K562 (cell line): ENCODE data around the gene RPL11. TPM values are rescaled to one million over a fixed set of nuclear protein-coding genes. Genes with fewer than 3 reads are reported as not detected.

ENCODE experiments used
- ATAC-seq: fragments of 200-7000 bp; cut with Tn5 transposase; 3 replicates; pipeline ENCODE4 v1.9.1; 2020; ENCODE audit warnings: moderate library complexity
- BruUV-seq: library from RNA; stranded (reverse); fragments of 400-500 nt; replicated peaks from 2 replicates; lab custom pipeline; 2021; lab: Mats Ljungman, UMichigan
- CTCF ChIA-PET: fragments of 300-600 bp; formaldehyde crosslinking; extraction: SDS; loops from one replicate; lab custom pipeline; 2021; ENCODE audit warnings: low intra/inter-chr PET ratio; lab: Yijun Ruan, JAX
- POLR2A ChIA-PET: fragments of 300-600, 350-650 bp; sonication (Branson Sonifier 250); formaldehyde crosslinking; extraction: SDS; loops from one replicate; lab custom pipeline; 2021; ENCODE audit warnings: antibody characterized with exemption, inconsistent platforms; lab: Yijun Ruan, JAX
- DNase-seq, 4 experiments: peaks; one replicate each; pipeline versions ENCODE4 v3.0.0 to v3.0.0-alpha.2; 2011 to 2018; ENCODE audit warnings: low spot score in 3 of 4, mixed read lengths in 3 of 4; ENCODE audit errors: extremely low read depth in 1 of 4
- FAIRE-seq: peaks from 2 replicates; lab custom pipeline; 2011; peaks lifted over from hg19 to GRCh38; lab: Jason Lieb, UNC
- H2AFZ ChIP-seq: 2 replicates; pipeline ENCODE4 v1.6.0; 2011; ENCODE audit warnings: low read depth, low read length, control low read depth, inconsistent platforms
- H3K27ac ChIP-seq: fragments of 200-600 bp; 3 replicates; pipeline ENCODE4 v1.8.0; 2011; ENCODE audit warnings: low read depth, mild to moderate bottlenecking, control low read depth, inconsistent platforms, low read length, moderate library complexity, mixed read lengths; ENCODE audit errors: extremely low read depth
- H3K27me3 ChIP-seq, 2 experiments: fragments of 300-600 bp in 1 of 2; 2 replicates in 1 of 2; 3 replicates in 1 of 2; pipeline versions ENCODE4 v1.6.0 to v1.8.0; 2011; ENCODE audit warnings: inconsistent platforms in 2 of 2, low read length in 2 of 2, mild to moderate bottlenecking in 1 of 2, mixed read lengths in 1 of 2, moderate library complexity in 1 of 2; ENCODE audit not compliant: control insufficient read depth in 2 of 2, insufficient read depth in 2 of 2
- H3K36me3 ChIP-seq: fragments of 300-600 bp; 3 replicates; pipeline ENCODE4 v1.8.0; 2011; ENCODE audit warnings: mild to moderate bottlenecking, low read length, inconsistent platforms; ENCODE audit not compliant: control insufficient read depth, insufficient read depth
- H3K4me1 ChIP-seq, 2 experiments: fragments of 200-600 bp in 1 of 2; replicated peaks in 1 of 2; 2 replicates in 1 of 2; 3 replicates in 1 of 2; pipeline versions ENCODE4 v1.5.1 to v1.8.0; 2011; ENCODE audit warnings: inconsistent platforms in 2 of 2, low read length in 2 of 2, mild to moderate bottlenecking in 1 of 2, mixed read lengths in 1 of 2, moderate library complexity in 1 of 2; ENCODE audit not compliant: control insufficient read depth in 2 of 2, insufficient read depth in 2 of 2
- H3K4me2 ChIP-seq: 2 replicates; pipeline ENCODE4 v1.6.1; 2011; ENCODE audit warnings: low read length, control low read depth, inconsistent platforms, mixed read lengths; ENCODE audit not compliant: insufficient read depth
- H3K4me3 ChIP-seq: fragments of 200-600 bp; sonication (generic), shearing (Covaris generic); 2 replicates; pipeline ENCODE4 v1.5.1; 2016; ENCODE audit warnings: control low read depth, inconsistent platforms
- H3K79me2 ChIP-seq: fragments of 200-600 bp; 3 replicates; pipeline ENCODE4 v1.8.0; 2011; ENCODE audit warnings: low read length, inconsistent platforms; ENCODE audit not compliant: control insufficient read depth, insufficient read depth
- H3K9ac ChIP-seq, 2 experiments: 2 replicates each; pipeline versions ENCODE4 v1.6.0 to v1.6.1; 2011; ENCODE audit warnings: low read depth in 2 of 2, low read length in 2 of 2, control low read depth in 1 of 2, inconsistent platforms in 1 of 2, mild to moderate bottlenecking in 1 of 2, mixed read lengths in 1 of 2; ENCODE audit not compliant: insufficient read depth in 1 of 2
- H3K9me1 ChIP-seq: one replicate; pipeline ENCODE4 v1.6.0; 2011; ENCODE audit warnings: inconsistent platforms, mild to moderate bottlenecking, low read length, moderate library complexity; ENCODE audit not compliant: control insufficient read depth, insufficient read depth
- H3K9me3 ChIP-seq: replicated peaks from 2 replicates; pipeline ENCODE4 v1.5.1; 2011; ENCODE audit warnings: low read depth, low read length, inconsistent platforms; ENCODE audit not compliant: control insufficient read depth, insufficient read depth
- H4K20me1 ChIP-seq: replicated peaks from 2 replicates; pipeline ENCODE4 v1.6.1; 2011; ENCODE audit warnings: low read length, inconsistent platforms, mixed read lengths; ENCODE audit not compliant: control insufficient read depth, insufficient read depth
- EHMT2 ChIP-seq: fragments of 450-650 bp; IDR thresholded peaks from 2 replicates; pipeline ENCODE4 v1.6.1; 2018; ENCODE audit warnings: antibody characterized with exemption
- HNRNPK ChIP-seq: fragments of 200-400 bp; formaldehyde crosslinking; IDR thresholded peaks from one replicate; pipeline ENCODE4 v1.6.1; 2018; ENCODE audit warnings: mild to moderate bottlenecking, low read depth, low read length; ENCODE audit not compliant: poor library complexity, severe bottlenecking
- JUND ChIP-seq, 2 experiments: IDR thresholded peaks; 2 replicates in 1 of 2; 3 replicates in 1 of 2; pipeline ENCODE4 v1.6.1; 2011; ENCODE audit warnings: borderline replicate concordance in 2 of 2, low read depth in 2 of 2, low read length in 2 of 2, improper control_type of control experiment in 1 of 2, missing biosample characterization in 1 of 2, missing genetic modification characterization in 1 of 2, missing genetic modification reagents in 1 of 2
- MAFF ChIP-seq: IDR thresholded peaks from 2 replicates; pipeline ENCODE4 v1.6.1; 2012; ENCODE audit warnings: low read length, improper control_type of control experiment
- PURB ChIP-seq: sonication (generic); formaldehyde crosslinking; IDR thresholded peaks from 2 replicates; pipeline ENCODE4 v1.9.0; 2021; ENCODE audit warnings: low read depth, mild to moderate bottlenecking, missing genetic modification reagents
- ZC3H4 ChIP-seq: sonication (generic); formaldehyde crosslinking; IDR thresholded peaks from 2 replicates; pipeline ENCODE4 v1.9.0; 2021; ENCODE audit warnings: missing genetic modification reagents, borderline replicate concordance
- ZNF280B ChIP-seq: fragments of 250-450 bp; sonication (Bioruptor Pico); IDR thresholded peaks from 2 replicates; pipeline ENCODE4 v1.5.1; 2021; ENCODE audit warnings: mild to moderate bottlenecking
- ZNF311 ChIP-seq: fragments of 250-450 bp; sonication (Bioruptor Pico); IDR thresholded peaks from 2 replicates; pipeline ENCODE4 v1.4.0; 2020; ENCODE audit warnings: mild to moderate bottlenecking, moderate library complexity
- ZNF583 ChIP-seq: fragments of 250-450 bp; sonication (Bioruptor Pico); IDR thresholded peaks from 2 replicates; pipeline ENCODE4 v1.4.0; 2020
- WGBS: fragments of 100-300 bp; shearing (Covaris generic); methylation state at CpG from one replicate; pipeline ENCODE4 v1.1.6; 2016; ENCODE audit warnings: low coverage, mixed read lengths; ENCODE audit not compliant: insufficient coverage; ENCODE audit errors: missing lambda C conversion rate; 5-methylcytosine and 5-hydroxymethylcytosine counted together
- in situ Hi-C: fragments of 300-500 bp; cut with MboI; formaldehyde crosslinking; loops from 4 replicates; pipeline ENCODE4 v1.15.0; 2018; ENCODE audit warnings: inconsistent platforms, mixed read lengths
- intact Hi-C: fragments of 100-400 bp; cut with micrococcal nuclease; formaldehyde crosslinking; loops from 2 replicates; pipeline ENCODE4 v1.14.2; 2022
- polyA plus RNA-seq, 8 experiments: library from polyadenylated mRNA; depleted of rRNA in 4 of 8; stranded (reverse) in 5 of 8; unstranded in 3 of 8; fragments of >200 nt; fragmentation: Nextera tagmentation in 2 of 8; fragmentation: Illumina TruSeq in 1 of 8; extraction: Ambion mirVana in 2 of 8; extraction: Trizol in 1 of 8; gene quantifications; 2 replicates each; pipeline versions ENCODE4 v1.2.1 to v1.2.3, GENCODE V29; 2011 to 2014; ENCODE audit warnings: inconsistent platforms in 1 of 8, missing spikeins in 1 of 8
- total RNA-seq, 7 experiments: library from RNA; depleted of rRNA in 6 of 7; stranded (reverse); fragments of >200 nt in 6 of 7; fragmentation: Illumina TruSeq in 2 of 7; extraction: Trizol in 2 of 7; gene quantifications; 2 replicates each; pipeline versions ENCODE4 v1.2.1 to v1.2.3, GENCODE V29; 2011 to 2021; ENCODE audit warnings: low replicate concordance in 1 of 7
- TF ChIP-seq, protein P1 (sequence below): fragments of 450-650 bp; IDR thresholded peaks from 2 replicates; pipeline ENCODE4 v1.6.1; 2016; ENCODE audit warnings: mild to moderate bottlenecking, moderate library complexity

The RPL11 gene
- total and polyA plus RNA-seq, 9 of the 15 experiments (the other 6 are each of a cell fraction or from before 2014, with no cell fraction given) = 1,781 to 4,526 (median 3,111) TPM

DNA sequence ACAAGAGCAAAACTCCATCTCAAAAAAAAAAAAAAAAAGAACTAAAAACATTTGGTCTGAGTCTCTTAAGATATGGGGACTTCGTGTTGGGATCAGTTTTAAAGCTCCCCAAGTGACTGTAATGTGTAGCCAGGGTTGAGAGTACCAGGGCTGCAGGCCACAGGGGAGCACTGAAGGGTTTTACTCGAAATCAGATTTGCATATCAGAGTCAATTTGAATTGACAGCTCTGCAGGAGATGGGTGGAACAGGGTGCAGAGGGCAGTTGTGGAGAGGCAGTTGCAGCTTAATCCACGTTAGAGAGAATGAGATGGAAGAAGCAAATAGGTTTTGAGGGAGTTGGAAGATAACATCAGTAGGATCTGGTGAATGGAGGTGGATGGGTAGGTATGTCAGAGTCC lies 31.0 kb downstream of the RPL11 start:
- CTCF ChIA-PET = no interaction called here
- peaks cover 15% of the 10 kb centered on the region; the same call in 2 of the 3 replicates for H3K79me2 ChIP-seq
- H3K4me1 ChIP-seq = peaks cover 4 to 5% of the 10 kb centered on the region in 2 experiments; a peak in 3 of 5 replicates
- FAIRE-seq (no peak), ATAC-seq (no peak), DNase-seq (no peak)
- H3K36me3 ChIP-seq = peaks cover 4% of the 10 kb centered on the region; the same call in 1 of the 3 replicates
- peaks cover 5% of the 10 kb centered on the region for H3K9me1 ChIP-seq
- H3K4me2 ChIP-seq = no peak overlapping the region
- no peak overlapping the region for H3K4me3 ChIP-seq
- no peak overlapping the region for H2AFZ ChIP-seq
- no peak for TF ChIP-seq ZNF311 (CRISPR knock-in tag)
- no peak for TF ChIP-seq ZNF583 (CRISPR knock-in tag)
- no peak for TF ChIP-seq ZC3H4 (CRISPR knock-in tag)
- TF ChIP-seq HNRNPK = no peak
- no peak for TF ChIP-seq PURB (CRISPR knock-in tag)
- TF ChIP-seq, protein P1, sequence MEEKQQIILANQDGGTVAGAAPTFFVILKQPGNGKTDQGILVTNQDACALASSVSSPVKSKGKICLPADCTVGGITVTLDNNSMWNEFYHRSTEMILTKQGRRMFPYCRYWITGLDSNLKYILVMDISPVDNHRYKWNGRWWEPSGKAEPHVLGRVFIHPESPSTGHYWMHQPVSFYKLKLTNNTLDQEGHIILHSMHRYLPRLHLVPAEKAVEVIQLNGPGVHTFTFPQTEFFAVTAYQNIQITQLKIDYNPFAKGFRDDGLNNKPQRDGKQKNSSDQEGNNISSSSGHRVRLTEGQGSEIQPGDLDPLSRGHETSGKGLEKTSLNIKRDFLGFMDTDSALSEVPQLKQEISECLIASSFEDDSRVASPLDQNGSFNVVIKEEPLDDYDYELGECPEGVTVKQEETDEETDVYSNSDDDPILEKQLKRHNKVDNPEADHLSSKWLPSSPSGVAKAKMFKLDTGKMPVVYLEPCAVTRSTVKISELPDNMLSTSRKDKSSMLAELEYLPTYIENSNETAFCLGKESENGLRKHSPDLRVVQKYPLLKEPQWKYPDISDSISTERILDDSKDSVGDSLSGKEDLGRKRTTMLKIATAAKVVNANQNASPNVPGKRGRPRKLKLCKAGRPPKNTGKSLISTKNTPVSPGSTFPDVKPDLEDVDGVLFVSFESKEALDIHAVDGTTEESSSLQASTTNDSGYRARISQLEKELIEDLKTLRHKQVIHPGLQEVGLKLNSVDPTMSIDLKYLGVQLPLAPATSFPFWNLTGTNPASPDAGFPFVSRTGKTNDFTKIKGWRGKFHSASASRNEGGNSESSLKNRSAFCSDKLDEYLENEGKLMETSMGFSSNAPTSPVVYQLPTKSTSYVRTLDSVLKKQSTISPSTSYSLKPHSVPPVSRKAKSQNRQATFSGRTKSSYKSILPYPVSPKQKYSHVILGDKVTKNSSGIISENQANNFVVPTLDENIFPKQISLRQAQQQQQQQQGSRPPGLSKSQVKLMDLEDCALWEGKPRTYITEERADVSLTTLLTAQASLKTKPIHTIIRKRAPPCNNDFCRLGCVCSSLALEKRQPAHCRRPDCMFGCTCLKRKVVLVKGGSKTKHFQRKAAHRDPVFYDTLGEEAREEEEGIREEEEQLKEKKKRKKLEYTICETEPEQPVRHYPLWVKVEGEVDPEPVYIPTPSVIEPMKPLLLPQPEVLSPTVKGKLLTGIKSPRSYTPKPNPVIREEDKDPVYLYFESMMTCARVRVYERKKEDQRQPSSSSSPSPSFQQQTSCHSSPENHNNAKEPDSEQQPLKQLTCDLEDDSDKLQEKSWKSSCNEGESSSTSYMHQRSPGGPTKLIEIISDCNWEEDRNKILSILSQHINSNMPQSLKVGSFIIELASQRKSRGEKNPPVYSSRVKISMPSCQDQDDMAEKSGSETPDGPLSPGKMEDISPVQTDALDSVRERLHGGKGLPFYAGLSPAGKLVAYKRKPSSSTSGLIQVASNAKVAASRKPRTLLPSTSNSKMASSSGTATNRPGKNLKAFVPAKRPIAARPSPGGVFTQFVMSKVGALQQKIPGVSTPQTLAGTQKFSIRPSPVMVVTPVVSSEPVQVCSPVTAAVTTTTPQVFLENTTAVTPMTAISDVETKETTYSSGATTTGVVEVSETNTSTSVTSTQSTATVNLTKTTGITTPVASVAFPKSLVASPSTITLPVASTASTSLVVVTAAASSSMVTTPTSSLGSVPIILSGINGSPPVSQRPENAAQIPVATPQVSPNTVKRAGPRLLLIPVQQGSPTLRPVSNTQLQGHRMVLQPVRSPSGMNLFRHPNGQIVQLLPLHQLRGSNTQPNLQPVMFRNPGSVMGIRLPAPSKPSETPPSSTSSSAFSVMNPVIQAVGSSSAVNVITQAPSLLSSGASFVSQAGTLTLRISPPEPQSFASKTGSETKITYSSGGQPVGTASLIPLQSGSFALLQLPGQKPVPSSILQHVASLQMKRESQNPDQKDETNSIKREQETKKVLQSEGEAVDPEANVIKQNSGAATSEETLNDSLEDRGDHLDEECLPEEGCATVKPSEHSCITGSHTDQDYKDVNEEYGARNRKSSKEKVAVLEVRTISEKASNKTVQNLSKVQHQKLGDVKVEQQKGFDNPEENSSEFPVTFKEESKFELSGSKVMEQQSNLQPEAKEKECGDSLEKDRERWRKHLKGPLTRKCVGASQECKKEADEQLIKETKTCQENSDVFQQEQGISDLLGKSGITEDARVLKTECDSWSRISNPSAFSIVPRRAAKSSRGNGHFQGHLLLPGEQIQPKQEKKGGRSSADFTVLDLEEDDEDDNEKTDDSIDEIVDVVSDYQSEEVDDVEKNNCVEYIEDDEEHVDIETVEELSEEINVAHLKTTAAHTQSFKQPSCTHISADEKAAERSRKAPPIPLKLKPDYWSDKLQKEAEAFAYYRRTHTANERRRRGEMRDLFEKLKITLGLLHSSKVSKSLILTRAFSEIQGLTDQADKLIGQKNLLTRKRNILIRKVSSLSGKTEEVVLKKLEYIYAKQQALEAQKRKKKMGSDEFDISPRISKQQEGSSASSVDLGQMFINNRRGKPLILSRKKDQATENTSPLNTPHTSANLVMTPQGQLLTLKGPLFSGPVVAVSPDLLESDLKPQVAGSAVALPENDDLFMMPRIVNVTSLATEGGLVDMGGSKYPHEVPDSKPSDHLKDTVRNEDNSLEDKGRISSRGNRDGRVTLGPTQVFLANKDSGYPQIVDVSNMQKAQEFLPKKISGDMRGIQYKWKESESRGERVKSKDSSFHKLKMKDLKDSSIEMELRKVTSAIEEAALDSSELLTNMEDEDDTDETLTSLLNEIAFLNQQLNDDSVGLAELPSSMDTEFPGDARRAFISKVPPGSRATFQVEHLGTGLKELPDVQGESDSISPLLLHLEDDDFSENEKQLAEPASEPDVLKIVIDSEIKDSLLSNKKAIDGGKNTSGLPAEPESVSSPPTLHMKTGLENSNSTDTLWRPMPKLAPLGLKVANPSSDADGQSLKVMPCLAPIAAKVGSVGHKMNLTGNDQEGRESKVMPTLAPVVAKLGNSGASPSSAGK = no peak
- no peak for TF ChIP-seq EHMT2
- TF ChIP-seq ZNF280B (CRISPR knock-in tag) = no peak
- no peak for TF ChIP-seq JUND (IDR thresholded peaks at IDR 0.05; ENCODE audit: borderline replicate concordance, low read depth, low read length)
- TF ChIP-seq JUND (tag; IDR thresholded peaks at IDR 0.05; ENCODE audit: borderline replicate concordance, low read depth, low read length) = no peak
- no peak for TF ChIP-seq MAFF
- no TSS peak for BruUV-seq
- in situ Hi-C loops = no loop called here
- no peaks in the 10 kb centered on the region for H3K9me3 ChIP-seq
- H3K27me3 ChIP-seq = no peaks in the 10 kb centered on the region
- H3K27ac ChIP-seq = no peak overlapping the region
- peaks cover 12% of the 10 kb centered on the region for H4K20me1 ChIP-seq
- POLR2A ChIA-PET = interaction anchor here (1.1 to 2.5 kb wide), 2 partner anchors 9 to 55 kb away, joined by 3 to 8 read pairs; partner anchors contain the start of gene PITHD1
- 28% methylated on average over 3 of the region's 3 CpGs for WGBS
- H3K9ac ChIP-seq = no peak overlapping the region
- intact Hi-C loops = no loop called here
